ENCODE data around the gene TMEM30B. TPM values are rescaled to one million over a fixed set of nuclear protein-coding genes. Genes with fewer than 3 reads are reported as not detected.

TMEM30B gene
- total and polyA plus RNA-seq, 2 of the 8 experiments (the other 6 are each of a cell fraction or from before 2014, with no cell fraction given) = 11.2 to 18.7 TPM

DNA sequence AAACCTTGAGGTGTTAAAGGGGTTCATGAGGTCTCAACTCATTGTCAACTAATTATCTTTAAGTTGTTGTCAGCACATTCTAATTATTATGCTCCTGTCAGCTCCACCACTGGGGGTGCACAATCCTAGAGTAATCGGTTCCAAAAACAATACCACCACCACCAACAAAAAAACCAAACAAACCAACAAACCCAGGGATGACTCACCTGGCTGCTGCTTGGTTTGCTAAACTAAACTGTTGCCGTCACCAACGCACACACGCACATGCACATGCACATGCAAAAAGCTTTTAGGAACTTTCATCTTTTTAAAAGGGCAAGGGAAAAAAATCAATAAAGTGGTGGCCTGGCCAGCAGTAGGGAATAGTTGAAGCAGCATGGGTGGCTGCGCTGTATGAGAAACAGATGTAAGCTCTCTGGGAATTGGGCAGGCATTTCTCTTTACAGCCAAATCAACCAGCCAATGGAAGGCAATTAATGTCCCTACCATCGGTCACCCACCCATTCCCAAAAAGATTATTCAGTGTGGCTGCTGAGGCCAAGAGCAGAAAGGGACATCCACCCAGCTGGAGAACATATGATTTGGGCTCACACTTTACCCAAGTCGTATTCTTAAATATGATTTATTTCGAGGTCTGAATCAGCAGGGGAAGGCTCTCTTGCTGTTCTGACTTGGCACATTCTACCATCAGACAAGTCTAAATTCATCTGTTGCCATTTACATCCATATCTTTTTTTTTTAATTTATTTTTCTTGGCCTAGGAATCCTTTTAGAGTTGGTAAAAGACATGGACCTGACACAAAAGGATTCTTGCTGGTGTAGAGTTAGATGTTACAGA, 20.0 kb downstream of the TMEM30B start (continued):
- TF ChIP-seq MAFK (IDR thresholded peaks at IDR 0.05; ENCODE audit: low read depth, low read length) (no peak), RAD21 (IDR thresholded peaks at IDR 0.05 in 1 of 2, conservative IDR thresholded peaks at IDR 0.05 in 1 of 2; ENCODE audit: low read depth in 2 of 2, low read length in 2 of 2) (no peak), TBP (IDR thresholded peaks at IDR 0.05; ENCODE audit: low read depth, low read length) (no peak), HDAC6 (IDR thresholded peaks at IDR 0.05; ENCODE audit: low read depth, low read length) (no peak), RXRA (IDR thresholded peaks at IDR 0.05; ENCODE audit: insufficient read depth, low read depth, low read length) (no peak), ZNF274 (IDR thresholded peaks at IDR 0.05; ENCODE audit: borderline replicate concordance, extremely low read depth, low read length) (no peak), KDM5A (IDR thresholded peaks at IDR 0.05; ENCODE audit: low read length) (no peak), TAF7 (optimal IDR thresholded peaks at IDR 0.05; ENCODE audit: borderline replicate concordance, low read depth, low read length) (no peak)
- TF ChIP-seq, protein P1, sequence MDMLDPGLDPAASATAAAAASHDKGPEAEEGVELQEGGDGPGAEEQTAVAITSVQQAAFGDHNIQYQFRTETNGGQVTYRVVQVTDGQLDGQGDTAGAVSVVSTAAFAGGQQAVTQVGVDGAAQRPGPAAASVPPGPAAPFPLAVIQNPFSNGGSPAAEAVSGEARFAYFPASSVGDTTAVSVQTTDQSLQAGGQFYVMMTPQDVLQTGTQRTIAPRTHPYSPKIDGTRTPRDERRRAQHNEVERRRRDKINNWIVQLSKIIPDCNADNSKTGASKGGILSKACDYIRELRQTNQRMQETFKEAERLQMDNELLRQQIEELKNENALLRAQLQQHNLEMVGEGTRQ (IDR thresholded peaks at IDR 0.05; ENCODE audit: low read length) = no peak

All from H1 (cell line).